H9 (cell line): ENCODE data around the gene MN1. TPM values are rescaled to one million over a fixed set of nuclear protein-coding genes. Genes with fewer than 3 reads are reported as not detected.
A peak's percentile ranks its signal among the peaks of the same experiment; 100 is the strongest.

ENCODE experiments used
- DNase-seq: peaks from one replicate; pipeline ENCODE4 v3.0.0-alpha.2; 2017
- H2AFZ ChIP-seq: one replicate; pipeline ENCODE4 v1.6.1; 2013; ENCODE audit warnings: mild to moderate bottlenecking, low read length, control low read depth, moderate library complexity
- H2AK5ac ChIP-seq: 2 replicates; pipeline ENCODE4 v1.6.1; 2013; ENCODE audit warnings: low read length, control low read depth, mixed read lengths; ENCODE audit not compliant: insufficient read length
- H2BK120ac ChIP-seq: one replicate; pipeline ENCODE4 v1.6.1; 2013; ENCODE audit warnings: low read depth, mild to moderate bottlenecking, low read length, control low read depth, inconsistent platforms; ENCODE audit not compliant: poor library complexity, severe bottlenecking
- H2BK12ac ChIP-seq: 2 replicates; pipeline ENCODE4 v1.6.1; 2013; ENCODE audit warnings: low read length, control low read depth, mixed read lengths, low read depth; ENCODE audit not compliant: insufficient read length
- H2BK15ac ChIP-seq: 2 replicates; pipeline ENCODE4 v1.6.1; 2013; ENCODE audit warnings: low read depth, low read length, control low read depth
- H2BK20ac ChIP-seq: one replicate; pipeline ENCODE4 v1.6.1; 2013; ENCODE audit warnings: low read depth, mild to moderate bottlenecking, low read length, control low read depth, inconsistent platforms; ENCODE audit not compliant: poor library complexity, severe bottlenecking
- H2BK5ac ChIP-seq: 2 replicates; pipeline ENCODE4 v1.6.1; 2013; ENCODE audit warnings: low read length, control low read depth, mixed read lengths; ENCODE audit not compliant: insufficient read length
- H3K14ac ChIP-seq: 2 replicates; pipeline ENCODE4 v1.6.1; 2013; ENCODE audit warnings: low read length, control low read depth; ENCODE audit not compliant: insufficient read depth
- H3K18ac ChIP-seq: 2 replicates; pipeline ENCODE4 v1.6.1; 2013; ENCODE audit warnings: low read depth, mild to moderate bottlenecking, mixed read lengths, low read length, control low read depth; ENCODE audit not compliant: insufficient read length
- H3K23ac ChIP-seq: 2 replicates; pipeline ENCODE4 v1.6.1; 2013; ENCODE audit warnings: low read length, control low read depth, mixed read lengths, low read depth; ENCODE audit not compliant: insufficient read length
- H3K23me2 ChIP-seq: 2 replicates; pipeline ENCODE4 v1.6.1; 2013; ENCODE audit warnings: low read depth, mild to moderate bottlenecking, mixed read lengths, low read length, control low read depth; ENCODE audit not compliant: insufficient read length, poor library complexity, severe bottlenecking
- H3K27ac ChIP-seq: 2 replicates; pipeline ENCODE4 v1.5.1; 2013; ENCODE audit warnings: low read length, control low read depth, mixed read lengths, low read depth; ENCODE audit not compliant: insufficient read length
- H3K27me3 ChIP-seq: 2 replicates; pipeline ENCODE4 v1.6.1; 2013; ENCODE audit warnings: low read length, control low read depth, inconsistent platforms; ENCODE audit not compliant: insufficient read depth
- H3K4ac ChIP-seq: 2 replicates; pipeline ENCODE4 v1.6.1; 2013; ENCODE audit warnings: low read depth, mild to moderate bottlenecking, control low read depth, inconsistent platforms, low read length, moderate library complexity
- H3K4me1 ChIP-seq: 2 replicates; pipeline ENCODE4 v1.6.1; 2013; ENCODE audit warnings: low read length, control low read depth, inconsistent platforms; ENCODE audit not compliant: insufficient read depth
- H3K4me2 ChIP-seq: 2 replicates; pipeline ENCODE4 v1.6.1; 2013; ENCODE audit warnings: low read length, control low read depth, mixed read lengths; ENCODE audit not compliant: insufficient read length, insufficient read depth
- H3K56ac ChIP-seq: 2 replicates; pipeline ENCODE4 v1.6.1; 2013; ENCODE audit warnings: low read depth, mild to moderate bottlenecking, mixed read lengths, low read length, control low read depth; ENCODE audit not compliant: insufficient read length
- H3K79me1 ChIP-seq: 2 replicates; pipeline ENCODE4 v1.6.1; 2013; ENCODE audit warnings: low read depth, mild to moderate bottlenecking, moderate library complexity, low read length, control low read depth, inconsistent platforms; ENCODE audit not compliant: insufficient read depth, poor library complexity, severe bottlenecking
- H3K79me2 ChIP-seq: 2 replicates; pipeline ENCODE4 v1.6.1; 2013; ENCODE audit warnings: low read length, control low read depth, inconsistent platforms; ENCODE audit not compliant: insufficient read depth
- H3K9ac ChIP-seq: 2 replicates; pipeline ENCODE4 v1.6.1; 2013; ENCODE audit warnings: low read length, control low read depth, mixed read lengths; ENCODE audit not compliant: insufficient read length; ENCODE audit errors: extremely low read depth
- H3K9me3 ChIP-seq: one replicate; pipeline ENCODE4 v1.6.1; 2013; ENCODE audit warnings: low read depth, low read length, inconsistent platforms; ENCODE audit not compliant: control insufficient read depth
- H3T11ph ChIP-seq: one replicate; pipeline ENCODE4 v1.6.1; 2013; ENCODE audit warnings: mild to moderate bottlenecking, low read length, control low read depth, inconsistent platforms
- H4K20me1 ChIP-seq: one replicate; pipeline ENCODE4 v1.6.1; 2013; ENCODE audit not compliant: control insufficient read depth, insufficient read length, insufficient read depth
- H4K5ac ChIP-seq: 2 replicates; pipeline ENCODE4 v1.6.1; 2013; ENCODE audit warnings: low read depth, mild to moderate bottlenecking, mixed read lengths, low read length, control low read depth; ENCODE audit not compliant: insufficient read length
- H4K8ac ChIP-seq: replicated peaks from 2 replicates; pipeline ENCODE4 v1.6.1; 2013; ENCODE audit warnings: low read length, control low read depth, mixed read lengths, low read depth; ENCODE audit not compliant: insufficient read length
- H4K91ac ChIP-seq: 2 replicates; pipeline ENCODE4 v1.6.1; 2013; ENCODE audit warnings: low read depth, mild to moderate bottlenecking, moderate library complexity, mixed read lengths, low read length, control low read depth; ENCODE audit not compliant: insufficient read length
- H3K27ac Mint-ChIP-seq, 3 experiments: 2 replicates in 2 of 3; 3 replicates in 1 of 3; pipeline ENCODE4 v1.8.0; 2020 to 2021; ENCODE audit warnings: mixed read lengths in 3 of 3, mild to moderate bottlenecking in 1 of 3, moderate library complexity in 1 of 3
- H3K27me3 Mint-ChIP-seq: 2 replicates; pipeline ENCODE4 v1.8.0; 2021; ENCODE audit warnings: low read depth, mild to moderate bottlenecking, moderate library complexity, mixed read lengths
- H3K36me3 Mint-ChIP-seq, 3 experiments: 2 replicates in 2 of 3; 3 replicates in 1 of 3; pipeline ENCODE4 v1.8.0; 2020 to 2021; ENCODE audit warnings: low read depth in 3 of 3, mixed read lengths in 3 of 3; ENCODE audit not compliant: insufficient read depth in 1 of 3
- H3K4me1 Mint-ChIP-seq, 2 experiments: 2 replicates each; pipeline ENCODE4 v1.8.0; 2020; ENCODE audit warnings: mixed read lengths in 2 of 2
- H3K4me3 Mint-ChIP-seq, 2 experiments: 2 replicates in 1 of 2; 3 replicates in 1 of 2; pipeline ENCODE4 v1.8.0; 2020 to 2021; ENCODE audit warnings: mild to moderate bottlenecking in 2 of 2, mixed read lengths in 2 of 2, moderate library complexity in 1 of 2
- H3K9me3 Mint-ChIP-seq, 2 experiments: 2 replicates in 1 of 2; 3 replicates in 1 of 2; pipeline ENCODE4 v1.8.0; 2020; ENCODE audit warnings: mild to moderate bottlenecking in 2 of 2, mixed read lengths in 2 of 2, moderate library complexity in 1 of 2
- CTCF ChIP-seq: fragments of 200-600 bp; sonication (generic); conservative IDR thresholded peaks from 3 replicates; pipeline ENCODE4 v1.8.0; 2021; ENCODE audit warnings: antibody characterized with exemption, mild to moderate bottlenecking
- WGBS: extraction: QIAGEN DNeasy Blood & Tissue Kit; methylation state at CpG from one replicate; pipeline ENCODE4 v1.1.7; 2013; ENCODE audit warnings: missing lambda C conversion rate, low lambda C conversion rate, mixed read lengths; ENCODE audit not compliant: insufficient read length; ENCODE audit errors: extremely low coverage; 5-methylcytosine and 5-hydroxymethylcytosine counted together
- total RNA-seq: library from RNA; stranded (reverse); gene quantifications from 2 replicates; pipeline ENCODE4 v1.2.1, GENCODE V29; 2021

The MN1 gene
- total RNA-seq, 1 experiment from 2014 or later: 2.8 TPM

- no peak overlapping the region for H4K91ac ChIP-seq
- H3K4me1 ChIP-seq: no peaks in the 10 kb centered on the region
- H2BK15ac ChIP-seq: no peak overlapping the region
- Mint-ChIP-seq H3K36me3 (peaks cover 0 to 2% (median 0%) of the 10 kb centered on the region in 3 experiments; a peak in 2 of 7 replicates), H3K9me3 (no peaks in the 10 kb centered on the region; a peak in 2 of 5 replicates), H3K27me3 (peaks cover 83% of the 10 kb centered on the region), H3K4me1 (peaks cover 36 to 44% of the 10 kb centered on the region in 2 experiments), H3K27ac (no peak overlapping the region), H3K4me3 (peak overlapping the region; percentile 65 to 86)
- no peaks in the 10 kb centered on the region for H3K79me1 ChIP-seq
- no peak overlapping the region for H4K5ac ChIP-seq
- H3K14ac ChIP-seq: no peak overlapping the region
- H3K79me2 ChIP-seq: no peaks in the 10 kb centered on the region
- H2BK5ac ChIP-seq: no peak overlapping the region
- H4K20me1 ChIP-seq: no peaks in the 10 kb centered on the region
- H3K23ac ChIP-seq: no peak overlapping the region
- H2BK120ac ChIP-seq: no peak overlapping the region
- H3K27ac ChIP-seq: no peak overlapping the region
- H2BK20ac ChIP-seq: no peak overlapping the region
- H4K8ac ChIP-seq: no peak overlapping the region
- no peak overlapping the region for H3K56ac ChIP-seq
- peaks cover 56% of the 10 kb centered on the region; the same call in 1 of the 2 replicates for H3K27me3 ChIP-seq
- H2AK5ac ChIP-seq: no peak overlapping the region
- H3T11ph ChIP-seq: no peak overlapping the region
- WGBS: no CpG with 5 or more reads among the region's 58 CpGs
- no peak overlapping the region for H2BK12ac ChIP-seq
- no peak overlapping the region for H2AFZ ChIP-seq
- no peaks in the 10 kb centered on the region for H3K9me3 ChIP-seq
- H3K23me2 ChIP-seq: peaks cover 24% of the 10 kb centered on the region
- H3K4me2 ChIP-seq: peak overlapping the region; percentile 56
- DNase-seq: peak; percentile 61
- no peak overlapping the region for H3K9ac ChIP-seq
- TF ChIP-seq CTCF: no peak
- no peak overlapping the region for H3K4ac ChIP-seq
- peak overlapping the region; percentile 36 for H3K18ac ChIP-seq
These were observed 347 bp downstream of the MN1 start for GRCh38 chr22:27801202-27801615.
